Measurements from ENCODE around the gene TXNDC5. TPM values are rescaled to one million over a fixed set of nuclear protein-coding genes. Genes with fewer than 3 reads are reported as not detected.
"Not testable (repeated sequence)": the region's sequence is repeated elsewhere in the genome, so short reads cannot be mapped to it uniquely, and the experiment has no call there.

The TXNDC5 gene
- total RNA-seq, 1 donor from 2014 or later = 38.7 TPM

- DNase-seq (ENCODE audit: low spot score in 2 of 2) = no peak
- no peak for FAIRE-seq
Observed at GRCh38 chr6:7914991-7915789, 4.6 kb upstream of the TXNDC5 start.

GRCh38 chr6:7914311-7914710 lies 3.7 kb upstream of the TXNDC5 start:
- FAIRE-seq = no peak

GRCh38 chr6:7912736-7913517 lies 2.3 kb upstream of the TXNDC5 start:
- FAIRE-seq (no peak), DNase-seq (ENCODE audit: low spot score in 2 of 2) (no peak)

More at GRCh38 chr6:7914311-7914710, 3.7 kb upstream of the TXNDC5 start:
- no peak for DNase-seq (ENCODE audit: low spot score in 2 of 2)

GRCh38 chr6:7912024-7912423 lies 1.4 kb upstream of the TXNDC5 start:
- FAIRE-seq = no peak
- no peak for DNase-seq (ENCODE audit: low spot score in 2 of 2)

GRCh38 chr6:7911345-7911725 lies 747 bp upstream of the TXNDC5 start:
- DNase-seq (ENCODE audit: low spot score in 2 of 2) (no peak), FAIRE-seq (no peak)

- no peak for FAIRE-seq
- DNase-seq (ENCODE audit: low spot score in 2 of 2) = no peak
Observed at GRCh38 chr6:7910298-7910653, 312 bp downstream of the TXNDC5 start.

GRCh38 chr6:7909323-7910276 lies 988 bp downstream of the TXNDC5 start:
- FAIRE-seq = no peak
- DNase-seq (ENCODE audit: low spot score in 2 of 2) = peak; percentile 65 to 70

GRCh38 chr6:7907159-7907558 lies 3.4 kb downstream of the TXNDC5 start:
- FAIRE-seq (no peak), DNase-seq (ENCODE audit: low spot score in 2 of 2) (no peak)

GRCh38 chr6:7906741-7907140 lies 3.8 kb downstream of the TXNDC5 start:
- DNase-seq (ENCODE audit: low spot score in 2 of 2) (no peak), FAIRE-seq (no peak)

- DNase-seq (ENCODE audit: low spot score in 2 of 2) (no peak), FAIRE-seq (no peak)
Observed at GRCh38 chr6:7905416-7905815, 5.2 kb downstream of the TXNDC5 start.

- no peak for FAIRE-seq
- no peak for DNase-seq (ENCODE audit: low spot score in 2 of 2)
Observed at GRCh38 chr6:7904654-7905319, 5.8 kb downstream of the TXNDC5 start.

GRCh38 chr6:7903673-7904072 lies 6.9 kb downstream of the TXNDC5 start:
- no peak for DNase-seq (ENCODE audit: low spot score in 2 of 2)
- FAIRE-seq = no peak

- FAIRE-seq (no peak), DNase-seq (ENCODE audit: low spot score in 2 of 2) (no peak)
Observed at GRCh38 chr6:7902867-7903266, 7.7 kb downstream of the TXNDC5 start.

- DNase-seq (ENCODE audit: low spot score in 2 of 2) (no peak), FAIRE-seq (no peak)
Observed at GRCh38 chr6:7902221-7902620, 8.4 kb downstream of the TXNDC5 start.

- no peak for FAIRE-seq
- no peak for DNase-seq (ENCODE audit: low spot score in 2 of 2)
Observed at GRCh38 chr6:7901780-7902179, 8.8 kb downstream of the TXNDC5 start.

GRCh38 chr6:7901056-7901455 lies 9.5 kb downstream of the TXNDC5 start:
- FAIRE-seq (no peak), DNase-seq (ENCODE audit: low spot score in 2 of 2) (no peak)

- no peak for DNase-seq (ENCODE audit: low spot score in 2 of 2)
- no peak for FAIRE-seq
Observed at GRCh38 chr6:7900621-7901020, 10.0 kb downstream of the TXNDC5 start.

- no peak for DNase-seq (ENCODE audit: low spot score in 2 of 2)
- no peak for FAIRE-seq
Observed at GRCh38 chr6:7899889-7900213, 10.7 kb downstream of the TXNDC5 start.

GRCh38 chr6:7899101-7899888 lies 11.3 kb downstream of the TXNDC5 start:
- no peak for FAIRE-seq
- DNase-seq (ENCODE audit: low spot score in 2 of 2) = no peak

- not testable (repeated sequence) for DNase-seq (ENCODE audit: low spot score in 2 of 2); FAIRE-seq
Observed at GRCh38 chr6:7898193-7898586, 12.4 kb downstream of the TXNDC5 start.
